HTERT RPE-1 (cell line): ENCODE results near the gene GEMIN8.

Experiments used
- in situ Hi-C: fragments of 300-500 bp; cut with MboI; formaldehyde crosslinking; loops from 4 replicates; pipeline ENCODE4 v1.14.3; 2020; ENCODE audit warnings: low sequenced_read_pairs

The GEMIN8 gene

DNA sequence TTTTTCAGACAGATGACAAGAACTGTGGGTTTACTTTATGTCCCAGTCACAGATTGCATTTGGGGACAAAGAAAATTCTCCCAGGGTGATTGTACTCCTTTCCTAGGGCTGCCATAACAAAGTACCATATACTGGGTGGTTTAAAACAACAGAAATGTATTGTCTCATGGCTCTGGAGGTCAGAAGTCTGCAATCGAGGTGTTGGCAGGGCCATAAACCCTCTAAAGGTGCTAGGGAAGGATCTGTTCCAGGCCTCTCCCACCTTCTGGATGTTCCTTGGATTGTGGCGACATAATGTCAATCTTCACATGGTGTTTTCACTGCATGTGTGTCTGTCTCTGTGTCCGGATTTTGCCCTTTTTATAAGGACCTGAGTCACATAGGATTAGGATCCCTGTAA lies 12.3 kb downstream of the GEMIN8 start:
- in situ Hi-C loops = no loop called here

DNA sequence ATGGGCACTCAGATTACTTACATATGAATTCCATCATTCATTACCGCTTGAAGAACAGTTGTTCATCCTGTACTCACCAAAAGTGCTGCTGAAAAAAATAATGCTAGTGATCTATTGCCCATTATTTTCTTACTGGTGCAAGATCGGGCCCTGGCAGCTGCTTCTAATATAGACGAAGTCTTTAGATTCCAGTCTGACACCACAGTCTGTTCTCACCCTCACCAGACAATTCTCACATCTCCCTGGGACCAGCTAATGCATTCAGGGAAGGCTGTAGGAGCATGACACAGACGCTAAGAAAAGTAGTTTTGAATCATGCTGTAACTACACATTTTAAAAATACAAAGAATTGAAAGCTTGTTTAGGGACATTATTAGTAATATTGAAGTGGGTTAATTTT lies 13.8 kb downstream of the GEMIN8 start:
- in situ Hi-C loops = no loop called here

DNA sequence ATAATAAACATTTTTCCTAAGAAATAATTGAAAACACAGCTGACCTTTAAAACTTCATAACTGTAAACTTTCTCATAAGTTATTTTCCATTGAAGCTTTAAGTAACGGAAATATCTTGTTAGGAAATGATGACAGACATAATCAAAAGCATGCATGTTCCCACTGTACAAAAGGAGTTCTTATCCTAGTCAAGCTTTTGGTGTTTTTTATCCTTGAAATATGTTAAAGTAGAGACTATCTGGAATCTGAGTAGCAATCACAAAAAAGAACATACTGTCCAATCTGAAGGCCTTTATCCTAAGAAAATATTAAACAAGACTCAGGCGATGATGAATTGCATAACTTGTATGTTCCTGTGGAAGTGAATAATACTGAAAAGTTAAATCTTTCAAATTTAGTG lies 14.4 kb downstream of the GEMIN8 start:
- in situ Hi-C loops = no loop called here

GRCh38 chrX:14014526-14014925 lies 15.2 kb downstream of the GEMIN8 start:
- in situ Hi-C loops = no loop called here

GRCh38 chrX:14013054-14013453 lies 16.6 kb downstream of the GEMIN8 start:
- in situ Hi-C loops = no loop called here

DNA sequence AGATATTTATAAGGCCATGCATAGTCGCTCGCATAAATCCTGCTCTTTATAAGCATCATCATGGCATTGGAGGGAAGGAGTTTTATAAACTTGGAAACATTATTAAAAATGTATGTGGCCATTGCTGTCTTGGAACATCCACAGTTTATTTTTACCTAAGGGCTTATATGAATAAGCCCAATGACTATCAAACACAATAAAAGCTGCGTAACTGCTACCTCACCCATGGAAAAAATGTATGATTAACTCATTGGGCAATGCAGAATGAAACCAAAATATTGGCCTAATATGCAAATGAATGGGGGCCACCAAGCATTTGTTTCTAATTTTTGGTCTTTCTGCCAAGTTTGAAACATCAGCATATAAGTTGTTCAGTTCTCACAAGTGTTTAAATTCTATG lies 19.1 kb downstream of the GEMIN8 start:
- in situ Hi-C loops = no loop called here

- in situ Hi-C loops = no loop called here
These were observed 23.2 kb downstream of the GEMIN8 start for GRCh38 chrX:14006540-14006939.

GRCh38 chrX:14003876-14004425 lies 25.7 kb downstream of the GEMIN8 start:
- in situ Hi-C loops = no loop called here

DNA sequence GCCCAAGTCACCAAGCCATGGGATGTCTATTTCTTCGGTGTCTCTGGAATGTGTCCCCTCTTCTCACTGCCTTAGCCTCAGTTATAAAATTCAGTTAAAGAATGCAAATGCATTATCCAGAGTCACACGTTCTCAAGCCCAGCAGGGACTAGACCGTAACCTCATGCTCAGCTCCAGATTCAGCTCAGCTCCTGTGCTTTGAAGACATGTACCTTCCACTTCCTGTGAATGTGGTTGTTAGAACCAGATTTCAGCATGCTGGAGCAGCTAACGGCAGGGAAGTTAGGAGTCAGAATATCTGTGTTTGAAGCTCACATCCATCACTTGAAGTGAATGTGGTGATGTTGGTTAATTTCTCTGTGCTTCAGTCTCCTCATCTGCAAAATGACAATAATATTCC lies 26.7 kb downstream of the GEMIN8 start:
- in situ Hi-C loops = no loop called here

- in situ Hi-C loops = no loop called here
These were observed 33.0 kb downstream of the GEMIN8 start for GRCh38 chrX:13996650-13997049.

DNA sequence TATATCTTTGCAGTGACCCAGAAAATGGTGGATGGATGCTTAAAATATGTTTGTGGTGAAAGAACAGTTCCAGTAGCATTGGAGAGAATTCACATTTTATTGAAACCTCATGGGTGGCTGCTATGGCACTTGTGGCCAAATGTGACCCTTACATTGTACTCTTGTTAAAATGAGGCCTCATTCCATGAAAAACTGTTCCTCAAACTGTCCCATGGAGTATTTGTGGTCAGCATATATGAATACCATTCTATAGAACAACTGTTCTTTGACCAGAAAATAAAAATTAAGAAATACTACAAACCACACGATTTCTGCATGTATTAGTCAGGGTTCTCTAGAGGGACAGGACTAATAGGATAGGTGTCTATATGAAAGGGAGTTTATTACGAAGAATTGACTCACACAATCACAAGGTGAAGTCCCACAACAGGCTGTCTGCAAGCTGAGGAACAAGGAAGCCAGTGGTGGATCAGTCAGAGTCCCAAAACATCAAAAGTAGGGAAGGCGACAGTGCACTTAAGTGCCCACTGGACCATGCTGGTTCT lies 35.1 kb downstream of the GEMIN8 start:
- in situ Hi-C loops = no loop called here

DNA sequence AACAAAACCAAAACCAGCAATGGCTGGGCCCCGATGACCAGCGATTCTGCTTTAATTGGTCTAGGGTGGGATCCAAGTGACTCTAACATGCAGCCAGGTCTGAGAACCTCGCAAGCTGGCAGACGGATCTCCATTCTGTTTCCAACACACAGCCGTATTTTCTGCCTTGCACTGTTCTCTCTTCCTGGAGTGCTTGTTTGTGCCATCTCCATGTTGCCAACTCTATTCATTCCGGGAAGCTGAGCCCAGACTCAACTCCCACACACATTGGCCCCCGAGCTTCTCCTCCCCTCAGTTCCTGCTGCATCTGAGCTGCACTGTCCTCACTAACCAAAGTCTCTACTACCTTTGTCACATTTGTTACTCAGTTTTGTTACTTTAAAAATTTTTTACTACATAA lies 35.6 kb downstream of the GEMIN8 start:
- in situ Hi-C loops = no loop called here

DNA sequence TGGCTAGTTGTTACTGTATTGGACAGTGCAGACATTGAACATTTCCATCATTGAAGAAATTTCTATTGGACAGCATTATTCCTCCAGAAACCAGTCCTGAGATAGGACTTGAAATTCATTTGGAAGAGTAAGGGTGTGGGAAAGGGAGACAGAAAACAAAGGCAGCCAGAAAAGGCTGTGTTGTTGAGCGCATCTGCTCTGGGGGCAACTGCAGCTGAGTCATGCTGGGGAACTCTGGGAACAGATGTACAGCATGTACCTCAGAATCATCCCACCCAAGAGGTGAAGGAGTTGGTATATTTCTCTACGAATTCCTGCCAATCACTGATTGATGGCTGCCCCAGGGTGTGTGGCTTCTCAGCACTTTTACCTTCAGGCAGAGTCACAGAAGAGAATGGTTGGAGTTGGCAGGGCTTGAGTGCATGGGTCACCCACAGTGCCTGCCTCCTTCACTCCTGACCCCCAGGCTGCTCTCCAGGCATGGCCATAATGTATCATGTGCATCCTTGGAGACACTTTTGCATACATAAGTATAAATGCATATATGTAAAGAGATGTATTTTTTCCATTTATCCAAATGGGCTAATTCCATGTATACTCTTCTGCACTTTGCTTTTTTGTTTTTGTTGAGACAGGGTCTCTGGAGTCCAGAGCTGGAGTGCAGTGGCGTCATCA lies 39.4 kb downstream of the GEMIN8 start:
- in situ Hi-C loops = no loop called here

GRCh38 chrX:13985697-13986435 lies 43.8 kb downstream of the GEMIN8 start:
- in situ Hi-C loops = no loop called here

DNA sequence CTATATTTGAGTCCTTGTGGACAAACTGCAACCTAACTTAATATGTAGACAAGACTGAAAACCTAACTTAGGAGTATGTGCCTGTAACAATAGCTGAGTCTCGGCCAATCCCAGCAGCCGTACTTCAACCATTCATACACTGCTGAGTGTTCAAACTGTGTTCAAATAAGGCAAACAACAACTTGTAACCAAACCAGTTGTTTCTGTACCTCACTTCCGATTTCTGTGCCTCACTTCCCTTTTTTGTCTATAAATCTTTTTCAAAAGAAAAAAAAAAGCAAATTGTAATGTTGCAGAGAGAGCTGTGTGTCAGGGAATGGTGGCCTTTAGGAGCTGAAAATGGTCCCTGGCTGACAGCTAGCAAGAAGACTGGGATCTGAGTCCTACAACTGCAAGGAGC lies 46.0 kb downstream of the GEMIN8 start:
- in situ Hi-C loops = no loop called here

DNA sequence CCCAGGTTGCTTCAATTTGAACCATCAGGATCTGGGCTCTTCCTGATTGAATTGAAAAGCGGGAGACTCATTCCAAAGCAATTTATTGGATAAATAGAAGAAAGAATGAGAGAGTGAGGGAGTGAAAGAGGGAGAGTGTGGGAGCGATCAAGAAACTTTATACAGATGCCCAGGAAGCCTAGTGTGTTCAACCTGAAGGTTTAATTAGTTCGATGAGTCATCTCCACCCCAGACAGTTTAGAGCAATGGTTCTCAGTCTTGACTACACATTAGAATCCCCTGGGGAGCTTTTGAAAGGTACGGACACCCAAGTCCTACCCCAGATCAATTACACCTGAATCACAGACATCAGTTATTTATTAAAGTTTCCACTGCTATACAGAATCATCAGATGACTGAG lies 61.5 kb downstream of the GEMIN8 start:
- in situ Hi-C loops = no loop called here

DNA sequence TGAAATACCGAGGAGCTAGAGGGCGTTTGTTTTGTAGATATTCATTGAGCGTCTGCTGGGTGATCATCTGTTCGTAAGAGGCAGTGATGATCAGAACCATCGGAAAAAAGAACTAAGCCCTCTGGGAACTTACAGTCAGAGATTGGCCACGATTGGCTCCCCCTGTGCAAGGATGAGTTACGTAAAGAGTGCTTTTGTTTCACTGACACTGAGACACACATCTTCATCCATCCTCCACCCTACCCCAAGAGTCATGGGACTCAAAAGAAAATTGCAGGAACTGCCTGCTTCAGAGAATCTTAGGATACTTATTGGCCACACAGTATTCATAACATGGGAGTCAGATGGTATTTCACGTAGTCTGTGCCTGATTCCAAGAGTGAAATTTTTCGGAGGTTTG lies 62.1 kb downstream of the GEMIN8 start:
- in situ Hi-C loops = no loop called here

DNA sequence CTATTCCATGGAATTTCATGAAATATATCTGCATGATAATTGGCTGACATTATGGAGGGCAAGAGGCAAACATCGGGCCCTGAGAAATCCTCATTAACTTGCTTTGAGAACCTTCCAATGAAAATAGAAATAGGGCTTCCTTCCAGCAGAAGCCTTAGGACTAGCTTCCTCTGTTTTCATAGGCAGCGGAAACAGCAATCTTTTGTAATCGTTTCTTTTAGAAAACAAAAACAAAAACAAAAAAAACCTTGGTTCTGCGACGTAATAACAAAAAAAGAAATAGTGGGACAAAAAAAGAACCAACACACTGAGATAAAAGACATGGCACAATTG lies 62.9 kb downstream of the GEMIN8 start:
- in situ Hi-C loops = no loop called here

DNA sequence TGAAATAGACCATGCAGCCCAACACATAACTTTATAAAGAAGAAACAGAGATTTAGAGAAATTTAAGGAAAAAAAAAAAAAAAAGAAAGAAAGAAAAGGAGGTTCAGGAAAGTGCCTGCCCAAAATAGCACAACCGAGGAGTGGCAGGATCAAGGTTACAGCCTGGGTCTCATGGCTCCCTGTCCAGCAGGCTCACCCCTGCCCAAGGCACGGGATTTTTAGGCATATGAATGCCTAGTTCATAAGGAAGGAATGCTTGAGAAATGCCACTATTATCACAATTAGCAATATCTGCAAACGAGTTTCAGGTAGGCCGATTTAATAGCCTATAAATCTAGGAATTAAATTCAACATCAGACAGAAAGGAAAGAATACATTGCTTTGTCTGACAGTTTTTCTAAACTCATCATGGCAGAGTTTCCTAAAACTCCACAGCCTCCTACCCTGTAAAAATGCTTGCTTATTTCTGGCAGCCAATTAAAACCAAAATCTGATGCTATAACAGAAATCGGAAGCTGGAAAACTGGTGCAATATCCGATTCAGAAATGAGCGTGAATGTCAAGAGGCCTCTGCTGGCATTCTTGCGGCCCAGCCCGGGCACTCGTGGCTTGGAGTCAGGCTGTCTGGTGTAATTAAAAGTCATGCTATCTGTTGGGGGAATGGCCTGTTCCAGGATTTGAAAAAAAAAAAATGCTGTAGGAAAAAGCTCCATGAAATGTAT lies 63.5 kb downstream of the GEMIN8 start:
- in situ Hi-C loops = no loop called here

GRCh38 chrX:13965531-13965930 lies 64.2 kb downstream of the GEMIN8 start:
- in situ Hi-C loops = no loop called here

DNA sequence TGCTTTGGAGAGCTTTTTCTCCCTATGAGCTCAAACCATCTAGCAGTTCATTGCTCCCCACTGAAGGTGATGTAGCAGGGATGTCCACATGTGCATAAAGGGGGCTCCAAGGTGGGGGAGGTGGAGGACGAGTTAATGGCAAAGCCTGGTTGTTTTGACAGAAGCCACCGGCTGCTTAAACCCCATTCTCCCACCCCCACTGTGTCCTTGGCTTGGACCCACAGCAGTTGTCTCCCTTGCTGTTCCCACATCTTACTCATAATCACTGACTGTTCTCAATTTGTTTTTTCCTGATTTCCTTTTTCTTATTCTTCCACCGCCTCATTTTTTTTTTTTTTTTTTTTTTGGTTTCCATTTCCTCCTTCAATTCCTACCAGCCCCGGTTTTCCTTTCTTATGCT lies 72.7 kb downstream of the GEMIN8 start:
- in situ Hi-C loops = no loop called here
